H1 (cell line): ENCODE results near the gene CROCC. TPM values are rescaled to one million over a fixed set of nuclear protein-coding genes. Genes with fewer than 3 reads are reported as not detected.

Source experiments
- CTCF ChIA-PET: fragments of 300-600 bp; sonication (Branson Sonifier 250); formaldehyde crosslinking; loops from one replicate; lab custom pipeline; 2021; ENCODE audit not compliant: partially characterized antibody; lab: Charles Lee
- POLR2A ChIA-PET: fragments of 300-600 bp; sonication (Branson Sonifier 250); formaldehyde crosslinking; loops from one replicate; lab custom pipeline; 2021; ENCODE audit warnings: inconsistent platforms; ENCODE audit not compliant: partially characterized antibody; lab: Charles Lee
- DNase-seq, 2 experiments: peaks; one replicate each; pipeline versions ENCODE4 v3.0.0 to v3.0.0-alpha.2; 2010 to 2022; ENCODE audit warnings: low spot score in 2 of 2, low read depth in 1 of 2, mixed read lengths in 1 of 2
- FAIRE-seq: peaks from 2 replicates; lab custom pipeline; 2011; peaks lifted over from hg19 to GRCh38; lab: Jason Lieb, UNC
- H2AFZ ChIP-seq: 2 replicates; pipeline ENCODE4 v1.8.1; 2012; ENCODE audit warnings: low read length, inconsistent platforms
- H2AK5ac ChIP-seq: 2 replicates; pipeline ENCODE4 v1.6.1; 2013; ENCODE audit warnings: low read depth, low read length
- H2BK120ac ChIP-seq: replicated peaks from 2 replicates; pipeline ENCODE3; 2013; ENCODE audit warnings: low read depth, low read length, inconsistent platforms
- H2BK12ac ChIP-seq: 2 replicates; pipeline ENCODE4 v1.6.1; 2013; ENCODE audit warnings: low read depth, low read length
- H2BK15ac ChIP-seq: 2 replicates; pipeline ENCODE4 v1.6.1; 2013; ENCODE audit warnings: low read length
- H2BK20ac ChIP-seq: 2 replicates; pipeline ENCODE4 v1.6.1; 2013; ENCODE audit warnings: low read length
- H2BK5ac ChIP-seq: 2 replicates; pipeline ENCODE4 v1.6.1; 2013; ENCODE audit warnings: low read depth, low read length
- H3K14ac ChIP-seq: 2 replicates; pipeline ENCODE4 v1.6.1; 2013; ENCODE audit warnings: inconsistent platforms; ENCODE audit not compliant: insufficient read length
- H3K18ac ChIP-seq: 2 replicates; pipeline ENCODE4 v1.6.1; 2013; ENCODE audit warnings: low read length; ENCODE audit errors: extremely low read depth
- H3K23ac ChIP-seq: 2 replicates; pipeline ENCODE4 v1.6.1; 2013; ENCODE audit warnings: inconsistent platforms; ENCODE audit not compliant: insufficient read length
- H3K23me2 ChIP-seq: 2 replicates; pipeline ENCODE4 v1.6.1; 2013; ENCODE audit warnings: low read depth, low read length
- H3K27ac ChIP-seq: 2 replicates; pipeline ENCODE4 v1.6.1; 2011; ENCODE audit warnings: low read depth, low read length, inconsistent platforms
- H3K27me3 ChIP-seq, 4 experiments: replicated peaks in 1 of 4; 1 replicate in 1 of 4; 2 replicates in 3 of 4; pipeline versions ENCODE4 v1.6.1 to v1.8.1; 2011 to 2013; ENCODE audit warnings: low read length in 3 of 4, mild to moderate bottlenecking in 3 of 4, inconsistent platforms in 2 of 4, mixed read lengths in 2 of 4, moderate library complexity in 1 of 4; ENCODE audit not compliant: control insufficient read depth in 3 of 4, insufficient read depth in 3 of 4; ENCODE audit errors: extremely low read depth in 1 of 4
- H3K36me3 ChIP-seq, 4 experiments: 2 replicates each; pipeline versions ENCODE4 v1.6.1 to v1.8.1; 2011 to 2013; ENCODE audit warnings: mild to moderate bottlenecking in 4 of 4, low read length in 3 of 4, moderate library complexity in 2 of 4, control low read depth in 1 of 4, inconsistent platforms in 1 of 4; ENCODE audit not compliant: insufficient read depth in 4 of 4, control insufficient read depth in 2 of 4
- H3K4ac ChIP-seq: replicated peaks from 2 replicates; pipeline ENCODE3; 2013; ENCODE audit warnings: low read length, low read depth, mixed read lengths, inconsistent platforms; ENCODE audit not compliant: insufficient read length
- H3K4me1 ChIP-seq, 4 experiments: replicated peaks in 1 of 4; 1 replicate in 1 of 4; 2 replicates in 3 of 4; pipeline versions ENCODE4 v1.6.1 to v1.8.1; 2011 to 2013; ENCODE audit warnings: low read length in 3 of 4, inconsistent platforms in 2 of 4, mixed read lengths in 1 of 4; ENCODE audit not compliant: insufficient read depth in 4 of 4, control insufficient read depth in 3 of 4
- H3K4me2 ChIP-seq, 2 experiments: 2 replicates each; pipeline versions ENCODE4 v1.6.1 to v1.8.1; 2011 to 2013; ENCODE audit warnings: low read depth in 2 of 2, low read length in 2 of 2, control low read depth in 1 of 2, inconsistent platforms in 1 of 2, mild to moderate bottlenecking in 1 of 2; ENCODE audit not compliant: insufficient read depth in 1 of 2
- H3K4me3 ChIP-seq, 4 experiments: fragments of 200-600, 300-600 bp in 1 of 4; sonication (generic), shearing (Covaris generic), sonication (Bioruptor Twin) in 1 of 4; 2 replicates each; pipeline versions ENCODE4 v1.5.1 to v1.8.1; 2011 to 2016; ENCODE audit warnings: low read length in 4 of 4, low read depth in 3 of 4, control low read depth in 2 of 4, inconsistent platforms in 2 of 4, mild to moderate bottlenecking in 2 of 4, mixed read lengths in 1 of 4, moderate library complexity in 1 of 4; ENCODE audit not compliant: insufficient read depth in 2 of 4; ENCODE audit errors: extremely low read depth in 1 of 4
- H3K56ac ChIP-seq: replicated peaks from 2 replicates; pipeline ENCODE3; 2013; ENCODE audit warnings: low read depth, mild to moderate bottlenecking, mixed read lengths, low read length, inconsistent platforms; ENCODE audit not compliant: insufficient read length
- H3K79me1 ChIP-seq: 2 replicates; pipeline ENCODE4 v1.6.1; 2013; ENCODE audit warnings: low read depth, low read length, control low read depth
- H3K79me2 ChIP-seq, 2 experiments: 2 replicates each; pipeline versions ENCODE4 v1.6.1 to v1.8.1; 2012 to 2013; ENCODE audit warnings: low read length in 2 of 2, mild to moderate bottlenecking in 2 of 2, inconsistent platforms in 1 of 2; ENCODE audit not compliant: insufficient read depth in 2 of 2, control insufficient read depth in 1 of 2
- H3K9ac ChIP-seq, 4 experiments: replicated peaks in 1 of 4; 1 replicate in 1 of 4; 2 replicates in 3 of 4; pipeline versions ENCODE4 v1.6.1 to v1.8.1; 2011 to 2013; ENCODE audit warnings: low read depth in 3 of 4, low read length in 3 of 4, control low read depth in 2 of 4, mild to moderate bottlenecking in 2 of 4, moderate library complexity in 2 of 4, inconsistent platforms in 1 of 4; ENCODE audit errors: extremely low read depth in 1 of 4
- H3K9me3 ChIP-seq, 2 experiments: 2 replicates each; pipeline versions ENCODE4 v1.6.1 to v1.8.1; 2012 to 2013; ENCODE audit warnings: mild to moderate bottlenecking in 2 of 2, moderate library complexity in 2 of 2, control low read depth in 1 of 2, inconsistent platforms in 1 of 2, low read depth in 1 of 2, low read length in 1 of 2, mixed read lengths in 1 of 2; ENCODE audit not compliant: insufficient read depth in 2 of 2
- H4K20me1 ChIP-seq, 2 experiments: replicated peaks in 1 of 2; 2 replicates each; pipeline versions ENCODE3 to v1.8.1; 2011 to 2013; ENCODE audit warnings: inconsistent platforms in 2 of 2, low read length in 2 of 2, mild to moderate bottlenecking in 1 of 2; ENCODE audit not compliant: insufficient read depth in 2 of 2, control insufficient read depth in 1 of 2
- H4K5ac ChIP-seq: 2 replicates; pipeline ENCODE4 v1.6.1; 2013; ENCODE audit warnings: low read length, low read depth, mixed read lengths, inconsistent platforms; ENCODE audit not compliant: insufficient read length
- H4K8ac ChIP-seq: 2 replicates; pipeline ENCODE4 v1.8.0; 2013; ENCODE audit warnings: mild to moderate bottlenecking, moderate library complexity, low read length, inconsistent platforms; ENCODE audit not compliant: insufficient read depth; ENCODE audit errors: extremely low read depth
- H4K91ac ChIP-seq: replicated peaks from 2 replicates; pipeline ENCODE3; 2013; ENCODE audit warnings: low read length, mixed read lengths, inconsistent platforms; ENCODE audit not compliant: insufficient read length
- E2F6 ChIP-seq: IDR thresholded peaks from 2 replicates; pipeline ENCODE4 v1.6.1; 2012; ENCODE audit warnings: inconsistent platforms
- EZH2 ChIP-seq: fragments of 200-600 bp; sonication (generic); IDR thresholded peaks from 2 replicates; pipeline ENCODE4 v1.7.1; 2012; ENCODE audit warnings: low read depth, mild to moderate bottlenecking, moderate library complexity, low read length, inconsistent platforms; ENCODE audit not compliant: severe bottlenecking
- HDAC2 ChIP-seq, 2 experiments: fragments of 300-600 bp in 1 of 2; sonication (generic) in 1 of 2; IDR thresholded peaks; 2 replicates each; pipeline ENCODE4 v1.6.1; 2011 to 2012; ENCODE audit warnings: low read depth in 2 of 2, low read length in 2 of 2, mild to moderate bottlenecking in 2 of 2, moderate library complexity in 2 of 2, borderline replicate concordance in 1 of 2, inconsistent platforms in 1 of 2
- HDAC6 ChIP-seq: IDR thresholded peaks from one replicate; pipeline ENCODE4 v1.7.1; 2012; ENCODE audit warnings: low read depth, mild to moderate bottlenecking, inconsistent platforms, low read length, moderate library complexity
- MAFK ChIP-seq: IDR thresholded peaks from 2 replicates; pipeline ENCODE4 v1.6.1; 2012; ENCODE audit warnings: low read depth, mild to moderate bottlenecking, improper control_type of control experiment, low read length
- POLR2A ChIP-seq, 2 experiments: IDR thresholded peaks; 1 replicate in 1 of 2; 2 replicates in 1 of 2; pipeline ENCODE4 v1.6.1; 2011; ENCODE audit warnings: low read depth in 2 of 2, low read length in 2 of 2, mild to moderate bottlenecking in 2 of 2; ENCODE audit errors: control extremely low read depth in 1 of 2
- RBBP5 ChIP-seq: IDR thresholded peaks from 2 replicates; pipeline ENCODE4 v1.7.1; 2012; ENCODE audit warnings: low read depth, mild to moderate bottlenecking, inconsistent platforms, low read length, moderate library complexity, borderline replicate concordance
- RFX5 ChIP-seq: IDR thresholded peaks from 2 replicates; pipeline ENCODE4 v1.6.1; 2011; ENCODE audit warnings: low read depth, low read length, improper control_type of control experiment, borderline replicate concordance
- TAF1 ChIP-seq: IDR thresholded peaks from 2 replicates; pipeline ENCODE4 v1.6.1; 2011; ENCODE audit warnings: mild to moderate bottlenecking, low read depth, low read length
- TCF12 ChIP-seq: IDR thresholded peaks from 2 replicates; pipeline ENCODE4 v1.6.1; 2011; ENCODE audit warnings: low read depth, mild to moderate bottlenecking, low read length
- YY1 ChIP-seq: IDR thresholded peaks from 2 replicates; pipeline ENCODE4 v1.6.1; 2011; ENCODE audit warnings: low read depth, mild to moderate bottlenecking, low read length
- WGBS, 2 experiments: shearing (Covaris generic) in 1 of 2; methylation state at CpG; one replicate each; pipeline versions ENCODE4 v1.1.6 to v1.1.7; 2013 to 2015; ENCODE audit warnings: low lambda C conversion rate in 2 of 2, mixed read lengths in 2 of 2, inconsistent platforms in 1 of 2, low coverage in 1 of 2, missing lambda C conversion rate in 1 of 2; ENCODE audit not compliant: insufficient replicate concordance in 2 of 2, insufficient coverage in 1 of 2, insufficient read length in 1 of 2; ENCODE audit errors: extremely low coverage in 1 of 2, missing lambda C conversion rate in 1 of 2; 5-methylcytosine and 5-hydroxymethylcytosine counted together
- polyA plus RNA-seq, 7 experiments: library from polyadenylated mRNA; depleted of rRNA in 3 of 7; stranded (reverse) in 5 of 7; unstranded in 2 of 7; fragments of >200 nt in 5 of 7; fragments of 200-250 nt in 2 of 7; gene quantifications; 1 replicate in 5 of 7; 2 replicates in 1 of 7; 4 replicates in 1 of 7; pipeline versions ENCODE4 v1.2.1 to v1.2.3, GENCODE V29; 2011 to 2013; ENCODE audit warnings: missing spikeins in 2 of 7, mixed read lengths in 2 of 7
- total RNA-seq: library from RNA; stranded (reverse); fragmentation: NEBNext Ultra II Directional; extraction: Animal tissue kit (Norgen Biotek cat#: 25700); gene quantifications from 2 replicates; pipeline ENCODE4 v1.2.1, GENCODE V29; 2021

CROCC gene
- total and polyA plus RNA-seq, 2 of the 8 experiments (the other 6 are each of a cell fraction or from before 2014, with no cell fraction given) = 12.1 to 39.5 TPM

DNA sequence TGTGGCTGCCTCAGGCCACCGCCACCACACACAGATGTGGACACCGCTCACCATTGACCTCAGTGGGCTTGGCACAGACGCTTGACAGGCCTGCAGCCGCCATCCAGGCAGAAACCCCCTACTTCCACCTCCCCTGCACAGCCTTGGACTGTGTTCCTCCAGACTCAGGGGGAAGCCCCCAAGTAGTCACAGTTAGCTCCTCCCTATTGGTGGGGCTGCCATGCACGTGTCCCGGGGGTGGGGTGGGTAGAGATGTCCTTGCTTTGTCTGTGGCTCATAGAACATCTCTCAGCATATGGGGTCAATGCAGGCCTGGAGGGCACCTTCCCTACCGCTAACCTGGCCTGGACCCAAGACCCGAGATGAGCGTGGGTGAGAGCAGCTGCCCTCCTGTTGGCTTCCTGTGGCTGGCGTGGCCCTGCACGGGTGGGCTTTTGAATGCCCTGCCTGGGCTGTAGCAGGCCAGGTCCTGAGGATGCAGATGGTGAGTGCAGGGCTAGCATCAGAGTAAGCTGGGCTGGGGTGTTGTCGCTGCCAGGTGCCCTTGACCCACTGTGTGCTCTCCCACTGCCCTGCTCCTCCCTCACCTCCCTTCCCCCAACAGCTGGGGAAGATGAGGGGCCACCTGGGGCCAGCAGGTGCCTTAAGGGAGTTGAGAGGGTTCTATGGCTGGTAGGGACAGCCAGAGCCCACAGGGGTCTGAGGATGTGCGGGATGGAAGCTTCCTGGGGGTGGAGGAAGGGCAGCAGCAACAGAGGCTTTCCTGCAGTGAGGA, 6.2 kb downstream of the CROCC start:
- Histone ChIP-seq H4K91ac (no peak overlapping the region), H3K79me2 (peaks cover 0 to 14% of the 10 kb centered on the region in 2 experiments; a peak in 2 of 4 replicates), H3K27ac (peak overlapping the region; percentile 25; the same call in 1 of the 2 replicates), H2BK20ac (no peak overlapping the region), H4K20me1 (peaks cover 2 to 17% of the 10 kb centered on the region in 2 experiments), H3K36me3 (peaks cover 0 to 7% (median 5%) of the 10 kb centered on the region in 4 experiments; a peak in 2 of 8 replicates), H3K23ac (no peak overlapping the region), H3K23me2 (no peaks in the 10 kb centered on the region), H2AFZ (no peak overlapping the region), H3K4me1 (peaks cover 0 to 17% (median 9%) of the 10 kb centered on the region in 4 experiments; a peak in 6 of 7 replicates), H4K5ac (no peak overlapping the region), H3K14ac (no peak overlapping the region), H2BK120ac (no peak overlapping the region), H2BK12ac (no peak overlapping the region), H3K9me3 (no peaks in the 10 kb centered on the region), H4K8ac (peak overlapping the region; percentile 41; the same call in 1 of the 2 replicates), H3K4me3 (no peak overlapping the region), H3K79me1 (peaks cover 21% of the 10 kb centered on the region), H3K18ac (no peak overlapping the region), H2BK5ac (0 out of 2 replicates have a peak overlapping the region, but pooled peaks have one; percentile 7), H3K56ac (no peak overlapping the region), H3K27me3 (no peaks in the 10 kb centered on the region), H3K9ac (no peak overlapping the region), H2AK5ac (no peak overlapping the region), H3K4ac (no peak overlapping the region), H2BK15ac (no peak overlapping the region), H3K4me2 (no peak overlapping the region)
- FAIRE-seq (no peak), DNase-seq (no peak)
- ChIA-PET POLR2A (no interaction called here), CTCF (interaction anchor here (2.0 to 3.5 kb wide), 2 partner anchors 19 to 33 kb away, joined by 6 to 22 read pairs; no protein-coding TSS in a partner anchor)
- 93% methylated on average over 12 of the region's 13 CpGs; no CpG with 5 or more reads in 1 of the 2 experiments for WGBS, 2 experiments
- no peak for TF ChIP-seq YY1
- TF ChIP-seq HDAC2 (IDR thresholded peaks at IDR 0.05; ENCODE audit: borderline replicate concordance in 1 of 2, low read depth in 2 of 2, low read length in 2 of 2) = no peak
- TF ChIP-seq POLR2A (IDR thresholded peaks at IDR 0.05; ENCODE audit: control extremely low read depth in 1 of 2, low read depth in 2 of 2, low read length in 2 of 2) = no peak
- TF ChIP-seq RFX5 = no peak
- no peak for TF ChIP-seq EZH2
- no peak for TF ChIP-seq E2F6
- no peak for TF ChIP-seq TAF1
- no peak for TF ChIP-seq HDAC6
- TF ChIP-seq MAFK = no peak
- TF ChIP-seq TCF12 = no peak
- no peak for TF ChIP-seq RBBP5
